ENCODE measurements around the gene KRT78. TPM values are rescaled to one million over a fixed set of nuclear protein-coding genes. Genes with fewer than 3 reads are reported as not detected.

The KRT78 gene
- total and polyA plus RNA-seq, 8 donors = 0.14 to 0.21 (median 0.14) TPM; not detected in 5

DNA sequence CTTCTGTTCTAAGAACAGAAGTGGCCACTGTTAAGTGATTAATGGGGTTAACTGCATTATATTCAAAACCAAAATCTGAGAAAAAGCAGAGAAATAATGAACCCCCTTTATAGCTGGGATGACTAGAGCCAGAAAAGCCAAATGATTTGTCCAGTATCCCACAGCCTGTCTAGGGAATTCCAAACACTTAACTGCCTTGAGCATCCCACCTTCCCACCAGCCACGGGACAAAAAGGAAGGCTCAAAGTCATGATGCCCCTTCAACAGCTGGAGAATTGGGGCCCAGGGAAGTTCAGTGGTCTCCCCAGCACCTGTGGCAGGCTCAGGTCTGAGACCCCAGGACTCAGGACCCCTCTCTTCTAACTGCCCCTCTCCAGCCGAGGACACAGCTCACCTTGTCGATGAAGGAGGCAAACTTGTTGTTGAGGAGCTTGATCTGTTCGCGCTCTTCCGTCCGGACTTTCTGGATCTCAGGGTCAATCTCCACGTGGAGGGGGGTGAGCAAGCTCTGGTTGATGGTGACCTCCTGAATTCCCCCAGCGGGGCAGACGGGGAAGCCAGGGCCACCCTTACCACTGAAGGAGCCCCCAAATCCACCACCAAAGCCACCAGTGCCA lies 35.5 kb downstream of the KRT78 start:
- Histone ChIP-seq H3K4me3 (no peak overlapping the region), H3K36me3 (no peaks in the 10 kb centered on the region), H3K27me3 (peaks cover 6 to 84% of the 10 kb centered on the region in 2 donors), H3K4me1 (peaks cover 12 to 16% of the 10 kb centered on the region in 2 donors), H3K9me3 (no peaks in the 10 kb centered on the region), H3K27ac (no peak overlapping the region)
- DNase-seq = no peak
- TF ChIP-seq, protein P1, sequence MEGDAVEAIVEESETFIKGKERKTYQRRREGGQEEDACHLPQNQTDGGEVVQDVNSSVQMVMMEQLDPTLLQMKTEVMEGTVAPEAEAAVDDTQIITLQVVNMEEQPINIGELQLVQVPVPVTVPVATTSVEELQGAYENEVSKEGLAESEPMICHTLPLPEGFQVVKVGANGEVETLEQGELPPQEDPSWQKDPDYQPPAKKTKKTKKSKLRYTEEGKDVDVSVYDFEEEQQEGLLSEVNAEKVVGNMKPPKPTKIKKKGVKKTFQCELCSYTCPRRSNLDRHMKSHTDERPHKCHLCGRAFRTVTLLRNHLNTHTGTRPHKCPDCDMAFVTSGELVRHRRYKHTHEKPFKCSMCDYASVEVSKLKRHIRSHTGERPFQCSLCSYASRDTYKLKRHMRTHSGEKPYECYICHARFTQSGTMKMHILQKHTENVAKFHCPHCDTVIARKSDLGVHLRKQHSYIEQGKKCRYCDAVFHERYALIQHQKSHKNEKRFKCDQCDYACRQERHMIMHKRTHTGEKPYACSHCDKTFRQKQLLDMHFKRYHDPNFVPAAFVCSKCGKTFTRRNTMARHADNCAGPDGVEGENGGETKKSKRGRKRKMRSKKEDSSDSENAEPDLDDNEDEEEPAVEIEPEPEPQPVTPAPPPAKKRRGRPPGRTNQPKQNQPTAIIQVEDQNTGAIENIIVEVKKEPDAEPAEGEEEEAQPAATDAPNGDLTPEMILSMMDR (IDR thresholded peaks at IDR 0.05) = no peak
- no peak for ATAC-seq
- intact Hi-C loops (cut with DNase I) = no loop called here

DNA sequence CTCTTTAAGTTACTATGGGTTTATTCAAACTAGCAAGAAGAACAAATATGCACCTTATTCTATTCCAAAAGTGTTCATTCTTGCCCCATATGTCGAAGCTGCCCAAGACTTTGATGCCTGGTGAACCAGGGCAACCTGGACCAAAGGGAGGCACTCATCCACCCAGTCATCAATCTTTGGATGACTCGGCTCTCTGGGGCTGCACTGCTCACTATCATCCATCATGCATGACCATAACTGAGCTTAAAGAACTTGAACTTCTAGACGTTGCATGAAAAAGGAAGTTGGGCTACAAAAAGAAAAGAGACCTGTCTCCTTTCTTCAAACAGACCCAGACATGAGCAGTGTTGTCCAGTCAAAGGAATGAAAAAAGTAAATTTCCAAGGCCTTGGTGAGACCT lies 36.0 kb downstream of the KRT78 start:
- DNase-seq (no peak), ATAC-seq (no peak)
- no peak overlapping the region for H3K4me3 ChIP-seq
- H3K36me3 ChIP-seq = no peaks in the 10 kb centered on the region
- H3K27me3 ChIP-seq = peaks cover 6 to 84% of the 10 kb centered on the region in 2 donors
- TF ChIP-seq, protein P1 (IDR thresholded peaks at IDR 0.05) = no peak
- H3K27ac ChIP-seq = no peak overlapping the region
- peaks cover 12 to 16% of the 10 kb centered on the region in 2 donors for H3K4me1 ChIP-seq
- intact Hi-C loops (cut with DNase I) = no loop called here
- H3K9me3 ChIP-seq = no peaks in the 10 kb centered on the region

DNA sequence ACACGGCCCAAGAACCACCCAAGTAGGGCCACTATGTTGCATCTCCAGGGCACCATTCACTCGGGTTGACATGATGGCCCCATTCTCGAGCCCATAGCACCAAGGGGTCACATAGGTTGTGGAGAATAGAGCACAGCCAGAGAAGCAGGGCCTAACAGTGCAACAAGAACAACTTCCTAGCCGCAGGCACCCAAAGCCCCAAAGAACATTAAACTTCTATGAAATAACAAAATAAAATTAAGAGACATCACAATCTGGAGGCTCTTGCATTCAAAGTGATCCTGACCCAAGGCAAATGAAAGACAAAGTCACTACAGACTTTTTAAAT lies 36.8 kb downstream of the KRT78 start:
- ATAC-seq = no peak
- no peak overlapping the region for H3K4me3 ChIP-seq

DNA sequence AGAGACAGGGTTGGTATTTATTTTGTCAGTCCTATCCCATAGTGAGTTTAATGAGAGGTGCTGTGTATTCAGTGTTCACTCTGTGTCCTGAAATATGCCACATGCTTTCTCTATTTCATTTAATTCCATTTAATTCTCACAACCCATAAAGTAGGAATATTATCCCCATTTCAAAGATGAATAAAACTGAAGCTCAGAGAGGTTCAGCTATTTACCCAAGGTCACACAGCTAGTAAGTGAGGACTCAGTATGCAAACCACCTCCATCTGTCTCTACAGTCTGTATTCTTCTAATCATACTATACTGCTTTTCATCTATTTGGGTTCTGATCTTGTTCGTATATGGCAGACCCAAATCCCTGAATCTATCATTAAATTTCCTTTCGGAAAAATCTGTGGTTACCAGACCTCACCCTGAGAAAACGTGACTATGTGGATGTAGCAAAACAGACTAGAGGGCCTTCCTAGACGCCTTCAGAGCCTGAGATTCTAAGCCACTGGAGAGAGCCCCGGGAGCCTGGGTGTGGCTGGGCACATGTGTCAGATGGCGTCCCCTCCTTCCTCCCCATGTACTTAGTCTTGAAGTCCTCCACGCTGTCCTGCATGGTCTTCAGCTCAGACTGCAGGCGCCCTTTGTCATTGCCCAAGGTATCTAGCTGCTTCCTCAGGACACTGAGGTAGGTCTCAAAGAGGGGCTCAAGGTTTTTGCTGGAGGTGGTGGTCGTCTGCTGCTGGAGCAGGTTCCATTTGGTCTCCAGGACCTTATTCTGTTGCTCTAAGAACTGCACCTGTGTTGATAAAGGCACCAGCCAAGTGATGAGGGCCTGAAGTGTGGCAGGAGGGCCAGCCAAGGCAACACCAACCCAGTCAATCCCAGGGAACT lies 37.4 kb downstream of the KRT78 start:
- peaks cover 6 to 84% of the 10 kb centered on the region in 2 donors for H3K27me3 ChIP-seq
- DNase-seq (no peak), ATAC-seq (no peak)
- H3K27ac ChIP-seq = no peak overlapping the region
- H3K9me3 ChIP-seq = no peaks in the 10 kb centered on the region
- intact Hi-C loops (cut with DNase I) = no loop called here
- peaks cover 12 to 16% of the 10 kb centered on the region in 2 donors for H3K4me1 ChIP-seq
- H3K4me3 ChIP-seq = no peak overlapping the region
- TF ChIP-seq, protein P1 (IDR thresholded peaks at IDR 0.05) = no peak
- no peaks in the 10 kb centered on the region for H3K36me3 ChIP-seq

More for the DNA sequence above, 36.8 kb downstream of the KRT78 start:
- Histone ChIP-seq H3K27me3 (peaks cover 6 to 84% of the 10 kb centered on the region in 2 donors), H3K36me3 (no peaks in the 10 kb centered on the region), H3K27ac (no peak overlapping the region), H3K9me3 (no peaks in the 10 kb centered on the region), H3K4me1 (peaks cover 12 to 16% of the 10 kb centered on the region in 2 donors)
- TF ChIP-seq, protein P1 (IDR thresholded peaks at IDR 0.05) = no peak
- DNase-seq = no peak
- intact Hi-C loops (cut with DNase I) = no loop called here

DNA sequence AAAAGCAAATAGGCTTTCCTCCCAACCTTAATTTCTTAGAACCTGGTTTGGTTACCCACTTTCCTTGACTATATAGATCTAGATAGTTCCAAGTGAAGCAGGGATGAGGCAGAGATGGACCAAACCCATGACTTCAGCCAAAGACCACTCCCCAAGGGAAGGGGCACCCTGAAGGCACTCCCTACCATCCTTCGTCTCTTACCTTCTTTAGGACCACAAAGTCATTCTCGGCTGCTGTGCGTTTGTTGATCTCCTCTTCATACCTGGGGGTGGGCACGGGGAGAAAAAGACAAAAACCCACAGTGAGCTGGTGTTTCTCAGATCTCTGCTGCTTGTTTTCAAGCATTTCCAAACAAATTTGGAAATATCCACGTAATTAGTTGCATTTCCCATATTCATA lies 38.2 kb downstream of the KRT78 start:
- DNase-seq (no peak), ATAC-seq (no peak)
- Histone ChIP-seq H3K4me3 (no peak overlapping the region), H3K36me3 (no peaks in the 10 kb centered on the region), H3K27me3 (peaks cover 6 to 83% of the 10 kb centered on the region in 2 donors), H3K27ac (no peak overlapping the region), H3K4me1 (peaks cover 12 to 16% of the 10 kb centered on the region in 2 donors), H3K9me3 (no peaks in the 10 kb centered on the region)
- intact Hi-C loops (cut with DNase I) = no loop called here
- TF ChIP-seq, protein P1 (IDR thresholded peaks at IDR 0.05) = no peak

Measured in left lung (tissue), 10 donors.